HFF-Myc (cell line): ENCODE data around the gene PAX3.

ENCODE experiments used
- DNase-seq: peaks from one replicate; pipeline ENCODE4 v3.0.0-alpha.2; 2011; ENCODE audit warnings: low read depth; ENCODE audit errors: extremely low read depth
- H3K4me3 ChIP-seq: replicated peaks from 2 replicates; pipeline ENCODE4 v1.5.1; 2011; ENCODE audit warnings: low read depth, mild to moderate bottlenecking, control low read depth, low read length
- CTCF ChIP-seq: IDR thresholded peaks from 2 replicates; pipeline ENCODE4 v1.5.1; 2012; ENCODE audit warnings: mild to moderate bottlenecking, low read depth, low read length, control low read depth; ENCODE audit errors: missing control alignments

The PAX3 gene

GRCh38 chr2:222318026-222318711 lies 19.4 kb upstream of the PAX3 start:
- peak overlapping the region; percentile 32 for H3K4me3 ChIP-seq
- TF ChIP-seq CTCF, result peak; percentile 36
- DNase-seq, result peak; percentile 25

DNA sequence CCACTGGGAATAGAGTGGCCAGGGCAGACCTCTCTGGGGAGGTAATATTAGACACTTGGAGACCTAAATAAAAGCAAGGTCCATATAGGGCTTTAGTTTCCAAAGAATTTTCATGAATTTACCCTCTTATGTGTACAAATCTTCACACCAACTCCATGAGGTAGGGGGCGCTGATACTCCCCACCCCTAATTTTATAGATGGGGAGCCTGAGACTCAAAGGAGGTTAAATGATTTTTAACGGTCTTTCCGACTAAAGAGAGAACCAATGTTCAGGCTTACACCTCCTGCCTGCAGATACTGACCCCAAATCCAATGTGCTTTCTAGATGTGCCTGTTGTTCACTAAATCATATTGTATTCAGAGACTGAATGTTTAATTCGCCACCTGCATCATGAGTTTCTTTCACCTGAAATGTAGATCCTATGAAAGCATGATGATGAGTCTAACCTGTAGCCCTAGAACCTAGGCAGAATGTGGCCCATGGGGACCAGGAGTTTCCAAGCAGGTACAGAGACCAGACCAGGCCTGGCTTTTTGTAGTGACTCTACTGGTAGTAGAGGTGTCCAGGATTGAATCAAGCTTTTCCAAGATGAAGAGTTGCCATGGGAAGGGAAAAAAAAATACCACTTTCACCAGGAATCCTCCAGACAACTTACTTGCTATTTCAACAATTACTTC lies 16.8 kb upstream of the PAX3 start:
- no peak overlapping the region for H3K4me3 ChIP-seq
- peak; percentile 11 for TF ChIP-seq CTCF
- DNase-seq, result no peak

DNA sequence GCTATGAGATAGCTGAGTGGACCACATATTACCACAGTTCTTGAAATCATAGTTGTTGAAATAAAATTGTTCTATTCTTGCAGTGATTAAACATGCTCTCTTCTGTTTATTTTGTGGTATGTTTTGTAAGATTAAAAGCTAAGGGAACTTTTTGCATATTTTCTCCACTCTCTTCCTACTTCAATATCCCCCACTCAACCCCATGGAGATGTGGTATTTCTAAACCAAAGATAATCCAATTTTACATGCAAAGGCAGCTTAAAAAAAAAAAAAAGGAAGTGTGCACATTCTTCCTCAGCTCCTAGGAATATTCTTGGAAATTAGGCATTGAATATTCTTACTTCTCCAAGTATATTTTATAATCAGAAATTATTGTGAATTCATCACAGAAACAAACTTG lies 15.0 kb upstream of the PAX3 start:
- no peak overlapping the region for H3K4me3 ChIP-seq
- no peak for DNase-seq
- no peak for TF ChIP-seq CTCF

DNA sequence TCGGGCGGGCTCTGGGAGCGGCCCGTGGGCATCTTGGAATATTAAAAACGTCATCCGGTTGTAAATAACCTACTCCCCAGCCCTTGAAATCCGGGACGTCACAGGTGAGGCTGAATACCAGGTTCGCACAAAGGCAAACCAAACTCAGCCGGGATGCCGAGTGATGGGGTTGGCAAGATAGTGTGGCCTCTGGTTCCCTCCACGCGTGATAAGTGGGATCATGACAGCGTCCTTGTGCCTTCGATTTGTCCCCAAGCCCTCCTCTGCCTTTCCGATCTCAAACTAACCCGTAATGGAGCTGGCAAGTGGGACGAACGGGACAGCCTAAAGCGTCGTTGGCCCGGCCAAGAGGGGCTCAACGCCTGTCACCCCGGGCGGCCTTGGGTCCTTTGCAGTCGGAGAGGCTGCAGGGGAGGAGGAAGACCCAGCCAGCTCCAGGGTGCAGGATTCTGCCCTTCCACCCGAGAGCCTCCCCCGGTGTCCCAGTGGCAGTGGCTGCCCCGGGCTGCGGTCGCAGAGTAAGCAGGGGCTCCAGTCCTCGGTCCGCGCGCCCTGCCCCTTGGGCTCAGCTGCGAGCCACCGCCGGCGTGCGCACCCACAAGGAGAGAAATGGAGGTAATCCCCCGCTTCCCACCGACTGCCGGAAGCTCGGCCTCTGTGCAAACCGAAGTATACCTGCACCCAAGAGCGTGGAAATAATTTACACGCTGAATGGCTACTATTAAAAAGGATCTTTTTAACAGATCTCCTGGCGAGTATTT lies 13.4 kb upstream of the PAX3 start:
- TF ChIP-seq CTCF, result no peak
- no peak for DNase-seq
- no peak overlapping the region for H3K4me3 ChIP-seq

DNA sequence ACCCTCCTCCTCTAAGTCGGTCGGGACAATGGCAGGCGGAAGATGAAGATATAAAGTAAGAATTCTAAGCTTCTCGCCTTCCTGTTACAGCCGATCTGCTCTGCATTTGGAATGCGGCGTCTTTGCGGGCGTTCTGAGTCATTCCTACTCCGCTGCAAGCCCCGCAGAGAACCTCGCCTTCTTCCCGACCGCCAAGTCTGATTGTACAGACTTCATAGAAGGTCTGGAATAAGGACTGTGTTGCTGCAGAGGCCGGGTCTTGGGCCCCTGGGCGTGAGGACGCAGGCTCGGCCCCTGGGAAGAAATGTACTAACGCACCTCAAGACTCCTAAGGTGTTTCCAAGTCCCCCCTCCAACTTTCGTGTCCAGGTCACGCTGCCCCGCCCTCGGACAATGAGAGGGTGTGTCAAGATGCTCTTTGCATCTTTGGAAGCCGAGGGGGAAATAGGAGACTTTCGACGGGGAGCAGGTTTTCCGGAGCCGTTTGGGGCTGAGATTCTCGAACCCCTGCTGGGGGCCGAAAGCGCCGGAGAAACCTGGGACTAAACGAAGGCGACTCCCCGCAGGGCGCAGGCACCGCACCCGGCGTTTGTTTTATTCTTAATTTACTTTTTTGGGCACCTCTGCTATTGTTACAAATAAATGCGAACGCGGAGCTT lies 12.7 kb upstream of the PAX3 start:
- no peak overlapping the region for H3K4me3 ChIP-seq
- DNase-seq, result no peak
- TF ChIP-seq CTCF, result no peak

DNA sequence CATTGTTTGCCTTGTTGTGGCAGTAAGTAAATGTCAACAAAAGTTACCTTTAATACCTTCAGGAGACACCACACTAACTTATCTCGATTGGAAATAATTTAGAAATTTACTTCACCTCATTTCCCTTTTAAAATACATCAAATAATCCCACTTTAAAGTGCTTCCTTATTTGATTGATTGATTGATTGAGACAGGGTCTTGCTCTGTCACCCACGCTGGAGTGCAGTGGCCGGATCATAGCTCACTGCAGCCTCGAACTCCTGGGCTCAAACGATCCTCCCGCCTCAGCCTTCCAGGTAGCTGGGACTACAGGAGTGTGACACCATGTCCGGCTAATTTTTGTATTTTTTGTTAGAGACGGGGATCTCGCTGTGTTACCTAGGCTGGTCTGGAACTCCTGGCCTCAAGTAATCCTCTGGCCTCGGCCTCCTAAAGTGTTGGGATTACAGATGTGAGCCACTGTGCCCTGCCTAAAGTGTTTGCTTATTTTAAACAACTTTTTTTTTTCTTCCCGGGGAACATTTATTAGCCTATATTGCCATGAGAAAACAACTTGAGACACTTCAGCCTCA lies 12.0 kb upstream of the PAX3 start:
- H3K4me3 ChIP-seq, result no peak overlapping the region
- no peak for DNase-seq
- no peak for TF ChIP-seq CTCF
